AG09319 (cell line): ENCODE measurements around the gene ARMC12.

ENCODE experiments used
- DNase-seq: peaks from one replicate; pipeline ENCODE4 v3.0.0-alpha.2; 2010; ENCODE audit warnings: low read depth; ENCODE audit errors: extremely low read depth
- CTCF ChIP-seq: IDR thresholded peaks from 2 replicates; pipeline ENCODE4 v1.5.1; 2011; ENCODE audit warnings: low read depth, mild to moderate bottlenecking, inconsistent platforms, low read length, moderate library complexity

ARMC12 gene

DNA sequence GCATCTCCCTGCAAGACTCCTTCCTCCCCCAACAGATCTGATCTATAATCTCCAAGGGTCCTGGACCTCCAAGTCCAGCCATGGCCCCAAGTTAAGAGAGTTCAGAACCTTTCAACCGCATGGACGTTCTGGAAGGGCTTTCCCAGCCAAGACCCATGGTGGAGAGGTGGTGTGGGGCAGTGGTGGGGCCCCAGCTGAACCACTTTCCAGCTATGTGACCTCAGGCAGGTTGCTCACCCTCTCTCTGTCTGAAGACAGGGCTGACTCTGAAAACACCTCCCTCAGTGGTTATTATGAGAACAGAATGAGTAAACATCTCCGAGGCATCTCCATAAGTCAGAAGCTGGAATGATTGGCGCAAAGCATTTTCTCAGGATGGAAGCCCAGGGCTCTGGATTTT, 59.4 kb downstream of the ARMC12 start:
- DNase-seq = no peak
- no peak for TF ChIP-seq CTCF

GRCh38 chr6:35797837-35798526, 61.1 kb downstream of the ARMC12 start:
- no peak for TF ChIP-seq CTCF
- DNase-seq = no peak
